ENCODE data around the gene SEMG1. TPM values are rescaled to one million over a fixed set of nuclear protein-coding genes. Genes with fewer than 3 reads are reported as not detected.

Gene SEMG1
- total RNA-seq, 1 experiment from 2014 or later = 2.0 TPM

- H3K27me3 Mint-ChIP-seq (ENCODE audit: low read depth) = peaks cover 26% of the 10 kb centered on the region
- no CpG with 5 or more reads among the region's 1 CpG for WGBS (ENCODE audit: extremely low coverage, insufficient read length, low lambda C conversion rate)
- no peak for DNase-seq
These were observed 41.9 kb upstream of the SEMG1 start for GRCh38 chr20:45164906-45165305.

More at GRCh38 chr20:45164906-45165305, 41.9 kb upstream of the SEMG1 start:
- Histone ChIP-seq H4K20me1 (ENCODE audit: control insufficient read depth, insufficient read depth, insufficient read length) (no peaks in the 10 kb centered on the region), H3K79me2 (ENCODE audit: insufficient read depth, low read length) (no peaks in the 10 kb centered on the region), H4K8ac (replicated peaks; ENCODE audit: insufficient read length, low read depth, low read length) (no peak overlapping the region), H2AK5ac (ENCODE audit: insufficient read length, low read length) (no peak overlapping the region), H3K23ac (ENCODE audit: insufficient read length, low read depth, low read length) (no peak overlapping the region), H4K5ac (ENCODE audit: insufficient read length, low read depth, low read length) (no peak overlapping the region), H2BK12ac (ENCODE audit: insufficient read length, low read depth, low read length) (no peak overlapping the region), H3K79me1 (ENCODE audit: insufficient read depth, low read depth, low read length, poor library complexity, severe bottlenecking) (no peaks in the 10 kb centered on the region), H3T11ph (ENCODE audit: low read length) (no peak overlapping the region), H4K91ac (ENCODE audit: insufficient read length, low read depth, low read length) (no peak overlapping the region), H3K27ac (ENCODE audit: insufficient read length, low read depth, low read length) (no peak overlapping the region), H3K4ac (ENCODE audit: low read depth, low read length) (no peak overlapping the region), H2AFZ (ENCODE audit: low read length) (no peak overlapping the region), H3K23me2 (ENCODE audit: insufficient read length, low read depth, low read length, poor library complexity, severe bottlenecking) (no peaks in the 10 kb centered on the region), H3K27me3 (ENCODE audit: insufficient read depth, low read length) (no peaks in the 10 kb centered on the region), H3K4me2 (ENCODE audit: insufficient read depth, insufficient read length, low read length) (no peak overlapping the region), H3K56ac (ENCODE audit: insufficient read length, low read depth, low read length) (no peak overlapping the region), H2BK20ac (ENCODE audit: low read depth, low read length, poor library complexity, severe bottlenecking) (no peak overlapping the region), H2BK120ac (ENCODE audit: low read depth, low read length, poor library complexity, severe bottlenecking) (no peak overlapping the region), H3K18ac (ENCODE audit: insufficient read length, low read depth, low read length) (no peak overlapping the region), H2BK5ac (ENCODE audit: insufficient read length, low read length) (no peak overlapping the region), H3K14ac (ENCODE audit: insufficient read depth, low read length) (no peak overlapping the region), H3K9ac (ENCODE audit: extremely low read depth, insufficient read length, low read length) (no peak overlapping the region), H3K9me3 (ENCODE audit: control insufficient read depth, low read depth, low read length) (no peaks in the 10 kb centered on the region), H2BK15ac (ENCODE audit: low read depth, low read length) (no peak overlapping the region), H3K4me1 (ENCODE audit: insufficient read depth, low read length) (no peaks in the 10 kb centered on the region)
- Mint-ChIP-seq H3K4me1 (no peaks in the 10 kb centered on the region), H3K36me3 (ENCODE audit: insufficient read depth in 1 of 3, low read depth in 3 of 3) (no peaks in the 10 kb centered on the region), H3K27ac (no peak overlapping the region), H3K9me3 (peaks cover 22 to 26% of the 10 kb centered on the region in 2 experiments), H3K4me3 (no peak overlapping the region)
- TF ChIP-seq, protein P1, sequence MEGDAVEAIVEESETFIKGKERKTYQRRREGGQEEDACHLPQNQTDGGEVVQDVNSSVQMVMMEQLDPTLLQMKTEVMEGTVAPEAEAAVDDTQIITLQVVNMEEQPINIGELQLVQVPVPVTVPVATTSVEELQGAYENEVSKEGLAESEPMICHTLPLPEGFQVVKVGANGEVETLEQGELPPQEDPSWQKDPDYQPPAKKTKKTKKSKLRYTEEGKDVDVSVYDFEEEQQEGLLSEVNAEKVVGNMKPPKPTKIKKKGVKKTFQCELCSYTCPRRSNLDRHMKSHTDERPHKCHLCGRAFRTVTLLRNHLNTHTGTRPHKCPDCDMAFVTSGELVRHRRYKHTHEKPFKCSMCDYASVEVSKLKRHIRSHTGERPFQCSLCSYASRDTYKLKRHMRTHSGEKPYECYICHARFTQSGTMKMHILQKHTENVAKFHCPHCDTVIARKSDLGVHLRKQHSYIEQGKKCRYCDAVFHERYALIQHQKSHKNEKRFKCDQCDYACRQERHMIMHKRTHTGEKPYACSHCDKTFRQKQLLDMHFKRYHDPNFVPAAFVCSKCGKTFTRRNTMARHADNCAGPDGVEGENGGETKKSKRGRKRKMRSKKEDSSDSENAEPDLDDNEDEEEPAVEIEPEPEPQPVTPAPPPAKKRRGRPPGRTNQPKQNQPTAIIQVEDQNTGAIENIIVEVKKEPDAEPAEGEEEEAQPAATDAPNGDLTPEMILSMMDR (conservative IDR thresholded peaks at IDR 0.05) = no peak

All from H9 (cell line).